MG63 (cell line): ENCODE results near the gene STXBP4. TPM values are rescaled to one million over a fixed set of nuclear protein-coding genes. Genes with fewer than 3 reads are reported as not detected.

Source experiments
- DNase-seq: peaks from one replicate; pipeline ENCODE4 v3.0.0-alpha.2; 2020
- H3K27me3 ChIP-seq: fragments of 250-450 bp; sonication (Bioruptor Pico); 2 replicates; pipeline ENCODE4 v1.5.1; 2020; ENCODE audit warnings: mild to moderate bottlenecking, moderate library complexity
- H3K36me3 ChIP-seq: fragments of 250-450 bp; sonication (Bioruptor Pico); 2 replicates; pipeline ENCODE4 v1.5.1; 2020; ENCODE audit warnings: mild to moderate bottlenecking, moderate library complexity
- H3K4me3 ChIP-seq: fragments of 250-450 bp; sonication (Bioruptor Pico); 2 replicates; pipeline ENCODE4 v1.5.1; 2020; ENCODE audit warnings: mild to moderate bottlenecking, moderate library complexity
- H3K9me3 ChIP-seq: fragments of 250-450 bp; sonication (Bioruptor Pico); 2 replicates; pipeline ENCODE4 v1.5.1; 2020; ENCODE audit warnings: mild to moderate bottlenecking, moderate library complexity
- total RNA-seq: library from RNA; depleted of rRNA; stranded (reverse); fragments of >200 nt; shearing (Covaris generic); gene quantifications from 2 replicates; pipeline ENCODE4 v1.2.3, GENCODE V29; 2014; ENCODE audit warnings: low replicate concordance; rRNA removed

Gene STXBP4, protein sequence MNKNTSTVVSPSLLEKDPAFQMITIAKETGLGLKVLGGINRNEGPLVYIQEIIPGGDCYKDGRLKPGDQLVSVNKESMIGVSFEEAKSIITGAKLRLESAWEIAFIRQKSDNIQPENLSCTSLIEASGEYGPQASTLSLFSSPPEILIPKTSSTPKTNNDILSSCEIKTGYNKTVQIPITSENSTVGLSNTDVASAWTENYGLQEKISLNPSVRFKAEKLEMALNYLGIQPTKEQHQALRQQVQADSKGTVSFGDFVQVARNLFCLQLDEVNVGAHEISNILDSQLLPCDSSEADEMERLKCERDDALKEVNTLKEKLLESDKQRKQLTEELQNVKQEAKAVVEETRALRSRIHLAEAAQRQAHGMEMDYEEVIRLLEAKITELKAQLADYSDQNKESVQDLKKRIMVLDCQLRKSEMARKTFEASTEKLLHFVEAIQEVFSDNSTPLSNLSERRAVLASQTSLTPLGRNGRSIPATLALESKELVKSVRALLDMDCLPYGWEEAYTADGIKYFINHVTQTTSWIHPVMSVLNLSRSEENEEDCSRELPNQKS
- 12.7 and 28.1 TPM in 2 replicates for total RNA-seq

DNA sequence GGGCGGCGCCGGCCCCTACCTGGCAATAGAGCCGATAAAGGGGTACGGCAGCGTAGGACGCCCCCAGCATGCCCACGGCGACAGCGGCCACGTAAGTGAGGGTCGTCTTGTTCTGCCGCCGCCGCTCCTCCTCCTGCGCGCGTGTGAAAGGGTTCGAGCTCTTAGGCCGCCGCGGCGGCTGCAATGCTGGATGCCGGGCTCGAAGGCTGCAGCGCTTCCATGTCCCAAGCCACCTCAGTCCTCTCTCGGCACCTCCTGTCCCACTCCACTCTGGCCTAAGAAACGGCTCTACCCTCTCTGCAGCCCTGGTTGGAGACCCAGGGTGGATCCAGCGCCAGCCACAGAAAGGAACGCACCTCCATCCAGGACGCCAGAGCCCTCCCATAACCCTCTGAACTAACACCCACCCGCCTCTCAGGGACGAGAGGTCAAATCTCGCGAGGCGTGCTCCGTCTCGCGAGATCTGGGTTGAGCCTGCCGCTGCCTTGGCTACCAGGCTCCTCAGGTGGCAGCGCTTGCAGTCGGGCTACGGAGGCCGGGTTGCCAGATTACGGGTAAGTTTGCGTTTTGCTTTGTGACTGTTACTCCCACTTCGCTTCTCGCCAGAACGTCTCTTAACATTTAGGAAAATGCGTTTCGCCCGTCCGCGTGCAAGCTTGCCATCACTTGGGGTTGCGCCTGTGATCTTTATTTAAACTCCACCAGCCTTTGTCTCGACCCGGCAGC is at the start of gene STXBP4, which contains the start of gene COX11:
STXBP4 (plus strand) TSS at position 504 of the 726 bp plus-strand sequence. CDS start 17,455 bp downstream, outside the sequence.
COX11 (minus strand) TSS at position 393 of the 726 bp plus-strand sequence; CDS start at position 385, 8 bp downstream.
- Histone ChIP-seq H3K4me3 (peak within 1 kb of the TSS; percentile 85), H3K9me3 (no peaks in the 10 kb centered on the region), H3K36me3 (peaks cover 29% of the 10 kb centered on the region), H3K27me3 (no peaks in the 10 kb centered on the region)
- DNase-seq: peak; percentile 96

DNA sequence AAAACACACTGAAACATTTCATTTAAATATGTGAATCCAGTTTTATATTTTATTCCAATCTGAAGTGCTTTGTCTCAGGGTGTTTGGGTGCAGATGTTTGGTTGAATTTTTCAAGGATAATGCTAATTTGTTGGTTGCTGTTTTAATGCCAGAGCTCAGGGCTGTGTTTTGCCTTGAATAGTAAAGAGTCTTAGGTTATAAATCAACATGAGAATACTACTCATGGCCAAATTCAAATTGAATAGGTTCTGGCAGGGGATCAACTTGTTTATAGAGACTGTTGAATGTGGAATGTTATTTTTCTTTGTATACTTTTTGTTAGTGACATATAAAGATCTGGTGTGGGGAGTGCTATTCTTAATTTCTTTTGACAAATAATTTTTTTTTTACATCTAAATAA is 49.1 kb upstream of the STXBP4 start:
- peaks cover 51% of the 10 kb centered on the region for H3K36me3 ChIP-seq
- DNase-seq: no peak
- no peaks in the 10 kb centered on the region for H3K27me3 ChIP-seq
- H3K9me3 ChIP-seq: peaks cover 7% of the 10 kb centered on the region; the same call in 1 of the 2 replicates
- H3K4me3 ChIP-seq: no peak overlapping the region

DNA sequence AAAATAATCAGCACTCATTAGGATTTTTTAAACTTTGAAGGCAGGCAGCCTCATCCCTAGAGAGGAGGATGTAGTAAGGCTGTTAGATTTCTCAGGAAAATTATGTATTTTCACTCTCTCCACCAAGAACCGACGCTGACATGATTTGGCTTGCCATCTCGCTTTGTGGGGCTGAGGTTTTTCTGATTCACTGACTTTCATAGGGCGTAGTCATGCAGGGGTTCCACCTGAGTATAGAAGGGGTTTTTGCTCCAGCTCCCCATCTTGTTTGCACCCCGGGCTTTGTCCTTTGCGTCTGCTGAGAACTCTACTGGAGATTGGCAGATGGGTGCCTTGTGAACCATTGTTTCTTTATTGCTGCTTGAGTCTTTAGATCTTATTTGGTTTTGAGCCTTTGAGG is 47.7 kb upstream of the STXBP4 start:
- Histone ChIP-seq H3K36me3 (peaks cover 38% of the 10 kb centered on the region), H3K4me3 (no peak overlapping the region), H3K27me3 (no peaks in the 10 kb centered on the region), H3K9me3 (peaks cover 4% of the 10 kb centered on the region; the same call in 1 of the 2 replicates)
- DNase-seq: no peak

DNA sequence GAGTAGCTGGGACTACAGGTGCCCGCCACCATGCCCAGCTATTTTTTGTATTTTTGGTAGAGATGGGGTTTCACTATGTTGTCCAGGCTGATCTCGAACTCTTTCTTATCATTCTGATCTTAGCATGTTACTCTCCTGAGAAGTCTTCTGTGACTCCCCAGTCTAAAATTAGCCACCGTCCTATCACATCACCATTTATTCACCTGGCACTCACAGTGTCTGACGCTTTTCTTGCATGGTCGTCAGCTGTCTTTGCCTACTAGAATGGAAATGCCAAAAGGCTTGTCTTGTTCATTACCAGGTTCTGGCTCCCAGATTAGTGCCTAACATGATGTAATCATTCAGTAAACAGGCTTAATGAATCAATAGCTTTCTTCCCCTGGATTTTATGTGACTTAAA is 44.2 kb upstream of the STXBP4 start:
- no peak overlapping the region for H3K4me3 ChIP-seq
- no peak for DNase-seq
- no peaks in the 10 kb centered on the region for H3K27me3 ChIP-seq
- peaks cover 26% of the 10 kb centered on the region for H3K36me3 ChIP-seq
- H3K9me3 ChIP-seq: no peaks in the 10 kb centered on the region

DNA sequence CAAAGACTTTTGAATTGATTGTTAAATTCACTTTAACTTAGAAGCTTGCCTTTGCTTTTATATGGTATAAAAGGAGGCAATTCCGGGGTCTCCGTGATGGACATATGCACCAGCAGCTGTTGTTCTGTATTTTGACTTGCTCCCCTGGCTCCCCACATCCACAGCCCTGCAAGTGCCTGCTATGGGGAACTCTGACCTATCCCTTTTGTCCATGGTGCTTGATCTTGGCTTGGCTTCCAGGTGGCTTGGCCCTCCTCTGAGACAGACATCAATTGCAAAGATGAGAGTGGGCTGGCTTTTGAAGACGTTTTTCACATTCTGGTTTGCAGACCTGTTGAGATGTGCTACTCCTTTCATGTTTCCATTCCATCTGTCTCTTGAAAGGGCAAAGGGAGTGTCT is 41.0 kb upstream of the STXBP4 start:
- H3K36me3 ChIP-seq: peaks cover 39% of the 10 kb centered on the region
- no peaks in the 10 kb centered on the region for H3K9me3 ChIP-seq
- no peak overlapping the region for H3K4me3 ChIP-seq
- DNase-seq: no peak
- no peaks in the 10 kb centered on the region for H3K27me3 ChIP-seq

DNA sequence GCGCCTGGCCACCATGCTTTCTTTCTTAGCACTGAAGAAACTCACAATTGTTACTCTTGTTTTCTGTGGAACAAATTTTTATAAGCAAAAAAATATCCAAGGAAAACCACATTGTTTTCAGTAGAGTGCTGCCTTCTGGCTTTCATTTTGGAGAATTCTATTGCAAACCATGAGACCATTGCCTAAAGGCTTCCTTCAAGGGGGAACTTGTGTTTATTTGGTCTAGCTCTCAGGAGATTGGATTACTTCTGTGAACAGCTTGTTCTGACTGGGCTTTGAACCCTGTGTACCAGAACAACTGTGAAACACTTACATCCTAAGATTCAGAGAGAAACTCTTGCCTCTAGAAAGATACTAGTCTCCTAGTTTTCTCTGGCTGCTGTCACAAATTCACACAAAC is 35.9 kb upstream of the STXBP4 start:
- Histone ChIP-seq H3K36me3 (peaks cover 64% of the 10 kb centered on the region), H3K9me3 (no peaks in the 10 kb centered on the region), H3K27me3 (no peaks in the 10 kb centered on the region), H3K4me3 (no peak overlapping the region)
- no peak for DNase-seq

DNA sequence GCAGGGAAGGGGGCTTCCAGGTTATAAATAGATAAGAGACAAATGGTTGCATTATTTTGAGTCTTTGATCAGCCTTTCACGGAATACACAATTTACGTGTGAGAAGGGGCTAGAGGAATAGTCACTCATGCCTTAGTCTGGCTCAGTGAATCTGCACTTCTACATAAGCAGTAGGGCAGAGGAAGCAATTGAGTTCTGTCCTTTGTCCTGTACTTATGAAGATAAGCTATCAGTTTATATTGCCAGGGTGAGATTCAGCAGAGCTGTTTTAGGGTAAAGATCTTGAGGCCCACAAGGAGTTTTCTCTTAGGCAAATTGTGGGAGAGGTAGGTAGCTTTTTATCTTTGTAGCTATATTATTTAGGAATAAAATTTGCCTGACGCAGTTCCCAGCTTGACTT is 34.6 kb upstream of the STXBP4 start:
- no peaks in the 10 kb centered on the region for H3K9me3 ChIP-seq
- H3K27me3 ChIP-seq: no peaks in the 10 kb centered on the region
- DNase-seq: no peak
- H3K4me3 ChIP-seq: no peak overlapping the region
- H3K36me3 ChIP-seq: peaks cover 62% of the 10 kb centered on the region

DNA sequence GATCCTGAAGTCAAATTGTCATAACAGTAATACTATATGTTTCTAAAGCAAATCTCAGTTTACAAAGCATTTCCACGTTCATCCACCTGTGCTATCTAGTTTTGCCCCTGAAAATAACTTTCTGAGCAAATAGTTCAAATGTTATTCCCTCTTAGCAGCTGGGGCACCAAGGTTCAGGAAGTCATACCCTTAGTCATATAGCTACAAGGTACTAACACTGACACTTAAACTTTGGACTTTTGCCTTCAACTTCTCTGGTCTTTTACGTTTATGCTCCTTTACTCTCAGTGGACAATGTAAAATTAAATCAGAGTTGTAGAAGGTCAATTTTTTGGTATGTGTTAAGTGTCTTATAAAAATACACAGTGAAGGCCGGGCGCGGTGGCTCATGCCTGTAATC is 33.1 kb upstream of the STXBP4 start:
- DNase-seq: no peak

DNA sequence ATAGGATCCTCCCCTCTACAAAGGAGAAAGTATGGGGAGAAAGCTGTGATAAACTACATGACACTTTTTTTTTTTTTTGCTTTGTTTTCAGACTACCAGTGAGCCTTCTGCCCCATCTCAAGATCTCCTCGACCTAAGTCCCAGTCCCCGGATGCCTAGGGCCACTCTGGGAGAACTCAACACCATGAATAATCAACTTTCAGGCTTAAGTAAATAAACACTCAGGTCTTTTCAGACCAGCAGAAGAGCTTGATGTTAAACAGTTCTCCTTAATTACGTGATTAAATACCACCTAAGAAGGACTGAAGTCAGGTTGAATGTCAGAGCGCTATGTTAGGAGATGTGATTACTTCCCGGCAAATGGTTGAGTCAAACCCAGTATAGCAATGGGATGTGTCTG is 31.5 kb upstream of the STXBP4 start:
- Histone ChIP-seq H3K36me3 (peaks cover 49% of the 10 kb centered on the region), H3K27me3 (no peaks in the 10 kb centered on the region)
- DNase-seq: no peak

More for the DNA sequence above, 33.1 kb upstream of the STXBP4 start:
- Histone ChIP-seq H3K27me3 (no peaks in the 10 kb centered on the region), H3K4me3 (no peak overlapping the region), H3K9me3 (no peaks in the 10 kb centered on the region), H3K36me3 (peaks cover 49% of the 10 kb centered on the region)

DNA sequence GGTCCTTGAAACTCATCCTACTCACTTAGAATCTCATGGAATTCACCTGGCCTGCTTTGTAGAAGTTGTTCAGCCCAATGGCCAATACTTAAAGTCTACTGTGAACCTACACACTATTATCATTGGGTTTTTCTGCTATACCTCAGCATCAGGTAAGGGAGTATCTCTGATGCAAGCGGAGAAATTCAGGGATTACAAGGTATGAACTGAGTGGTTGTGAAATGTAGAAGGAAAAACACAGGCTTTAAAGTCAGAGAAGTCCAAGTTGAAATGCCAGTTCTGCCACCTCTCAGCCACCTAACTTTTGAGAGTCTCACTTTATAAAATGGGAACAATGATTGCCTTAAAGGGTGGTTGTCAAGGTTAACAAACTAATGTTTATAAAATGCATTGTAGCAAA is 31.1 kb upstream of the STXBP4 start:
- no peaks in the 10 kb centered on the region for H3K27me3 ChIP-seq
- H3K9me3 ChIP-seq: no peaks in the 10 kb centered on the region
- peaks cover 49% of the 10 kb centered on the region for H3K36me3 ChIP-seq
- no peak overlapping the region for H3K4me3 ChIP-seq
- DNase-seq: no peak

More for the DNA sequence above, 31.5 kb upstream of the STXBP4 start:
- H3K4me3 ChIP-seq: no peak overlapping the region
- H3K9me3 ChIP-seq: no peaks in the 10 kb centered on the region

DNA sequence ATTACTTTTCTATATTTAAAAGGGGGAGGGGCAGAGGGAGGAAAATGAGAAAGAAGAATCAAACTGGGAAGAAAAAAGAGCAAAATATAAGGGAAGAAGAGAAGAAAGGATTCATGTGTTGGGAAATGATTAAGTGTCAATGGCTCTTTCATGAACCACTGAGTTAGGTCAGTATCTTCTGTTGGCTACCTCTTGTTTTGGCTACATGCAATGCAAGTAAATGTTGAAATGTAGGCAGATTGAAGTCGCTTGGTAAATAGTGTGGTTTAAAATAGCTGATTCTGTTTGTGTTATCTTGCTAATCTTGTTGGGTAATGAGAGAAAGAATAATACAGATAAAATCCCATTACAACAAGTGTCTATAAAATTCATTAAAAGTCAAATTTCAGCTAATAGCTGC is 27.3 kb upstream of the STXBP4 start:
- no peaks in the 10 kb centered on the region for H3K27me3 ChIP-seq
- DNase-seq: no peak
- H3K9me3 ChIP-seq: no peaks in the 10 kb centered on the region
- peaks cover 26% of the 10 kb centered on the region for H3K36me3 ChIP-seq
- H3K4me3 ChIP-seq: no peak overlapping the region

DNA sequence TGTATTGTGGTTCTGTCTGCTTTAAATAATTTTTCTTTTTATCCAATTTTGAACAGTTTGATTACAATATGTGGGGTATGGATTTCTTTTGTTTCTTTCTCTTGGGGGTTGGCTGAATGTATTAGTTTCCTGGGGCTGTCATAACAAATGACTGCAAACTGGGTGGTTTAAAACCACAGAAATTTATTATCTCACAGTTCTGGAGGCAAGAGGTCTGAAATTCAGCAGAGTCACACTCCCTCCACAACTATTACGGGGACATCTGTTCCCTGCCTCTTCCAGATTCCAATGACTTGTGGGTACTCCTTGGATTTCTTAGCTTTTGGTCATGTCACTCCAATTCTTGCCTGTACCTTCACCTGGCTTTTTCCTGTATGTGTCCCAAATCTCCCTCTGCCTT is 23.8 kb upstream of the STXBP4 start:
- Histone ChIP-seq H3K27me3 (no peaks in the 10 kb centered on the region), H3K9me3 (no peaks in the 10 kb centered on the region), H3K36me3 (peaks cover 23% of the 10 kb centered on the region), H3K4me3 (no peak overlapping the region)
- no peak for DNase-seq

DNA sequence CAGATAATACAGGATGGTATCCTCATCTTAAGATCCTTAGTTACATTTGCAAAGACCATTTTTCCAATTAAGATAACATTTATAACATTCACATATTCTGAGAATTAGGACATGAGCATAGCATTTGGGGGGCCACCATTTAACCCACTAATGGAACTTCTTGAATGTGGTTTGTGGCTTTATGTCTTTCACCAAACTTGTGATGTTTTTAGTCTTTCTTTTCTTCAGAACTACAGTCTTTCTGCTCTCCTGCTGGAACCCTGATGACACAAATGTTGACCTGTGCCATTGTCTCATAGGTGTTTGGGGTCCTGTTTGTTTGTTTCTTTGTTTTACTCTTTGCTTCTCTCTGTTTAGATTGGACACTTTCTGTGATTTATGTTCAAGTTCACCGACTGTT is 23.3 kb upstream of the STXBP4 start:
- DNase-seq: no peak
- H3K9me3 ChIP-seq: no peaks in the 10 kb centered on the region
- H3K36me3 ChIP-seq: peaks cover 23% of the 10 kb centered on the region
- no peaks in the 10 kb centered on the region for H3K27me3 ChIP-seq
- H3K4me3 ChIP-seq: no peak overlapping the region

DNA sequence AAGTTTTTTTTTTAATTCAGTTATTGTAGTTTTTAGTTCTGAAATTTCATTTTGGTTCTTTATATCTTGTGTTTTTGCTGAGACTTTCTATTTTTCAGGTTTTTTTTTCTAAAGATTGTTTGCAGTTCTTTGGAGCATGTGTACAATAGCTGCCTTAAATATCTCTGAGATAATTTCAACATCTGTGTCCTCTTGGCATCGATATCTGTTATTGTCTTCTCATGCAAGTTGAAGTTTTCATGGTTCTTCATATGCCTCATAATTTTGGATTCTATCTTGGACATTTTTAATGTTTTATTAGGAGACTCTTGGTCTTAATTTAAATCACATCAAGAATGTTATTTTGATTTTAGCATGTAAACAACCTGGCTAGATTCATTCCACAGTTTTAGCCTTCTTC is 22.9 kb upstream of the STXBP4 start:
- Histone ChIP-seq H3K27me3 (no peaks in the 10 kb centered on the region), H3K4me3 (no peak overlapping the region), H3K36me3 (peaks cover 27% of the 10 kb centered on the region), H3K9me3 (no peaks in the 10 kb centered on the region)
- DNase-seq: no peak

DNA sequence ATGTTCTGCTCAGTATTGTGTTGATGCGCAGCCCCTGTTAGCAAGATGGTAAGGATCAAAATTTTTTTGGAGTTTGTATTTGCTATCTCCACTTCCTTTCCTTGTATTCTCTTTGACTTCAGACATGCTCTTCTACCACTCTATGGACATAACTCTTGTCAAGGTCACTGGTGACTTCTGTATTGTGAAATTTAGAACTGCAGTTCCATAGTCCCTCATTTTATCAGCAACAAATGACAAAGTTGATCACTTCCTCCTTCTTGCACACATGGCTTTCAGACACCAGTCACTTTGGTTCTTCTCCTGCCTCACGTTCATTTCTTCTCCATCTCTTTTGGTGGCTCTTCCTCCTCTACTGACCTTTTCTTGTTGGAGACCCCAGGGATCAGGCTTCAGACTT is 21.2 kb upstream of the STXBP4 start:
- Histone ChIP-seq H3K36me3 (peaks cover 32% of the 10 kb centered on the region), H3K4me3 (no peak overlapping the region), H3K27me3 (no peaks in the 10 kb centered on the region), H3K9me3 (no peaks in the 10 kb centered on the region)
- no peak for DNase-seq

DNA sequence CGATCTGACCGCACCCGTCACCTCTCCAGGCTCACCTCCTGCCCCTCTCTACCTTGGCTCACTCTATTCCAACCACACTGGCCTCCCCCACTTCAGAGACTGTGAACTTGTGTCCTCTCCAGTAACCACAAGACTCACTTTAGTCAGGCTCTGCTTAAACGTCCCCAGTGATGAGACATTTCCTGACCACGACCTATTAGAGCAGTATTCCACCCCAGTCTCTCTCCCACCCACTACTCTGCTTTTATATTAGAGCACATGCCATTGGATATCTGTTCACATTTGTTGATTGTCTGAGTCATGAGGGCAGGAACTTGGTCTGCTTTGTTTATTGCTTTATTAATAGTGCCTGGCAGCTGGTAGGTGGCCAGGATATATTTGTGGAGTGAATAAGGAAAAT is 20.2 kb upstream of the STXBP4 start:
- H3K9me3 ChIP-seq: no peaks in the 10 kb centered on the region
- peaks cover 32% of the 10 kb centered on the region for H3K36me3 ChIP-seq
- H3K27me3 ChIP-seq: no peaks in the 10 kb centered on the region
- DNase-seq: peak; percentile 59
- H3K4me3 ChIP-seq: no peak overlapping the region

DNA sequence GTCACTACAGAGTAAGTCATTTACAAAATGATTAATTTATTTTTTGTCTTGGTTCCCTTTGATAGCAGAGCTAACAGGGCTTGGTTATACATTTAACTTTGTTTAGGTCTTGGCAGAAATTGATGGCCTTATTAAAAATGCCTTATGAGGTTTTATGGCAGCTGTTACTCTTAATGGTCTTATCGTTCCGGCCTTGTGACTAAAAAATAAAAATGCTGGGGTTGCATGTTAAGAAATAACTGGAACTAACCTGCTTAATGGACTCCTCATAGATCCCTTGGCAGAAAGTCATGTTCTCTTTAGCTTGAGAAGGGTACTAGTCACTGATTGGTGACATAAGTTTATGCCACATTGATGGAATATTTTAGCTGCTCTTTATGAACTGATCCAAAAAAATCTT is 18.4 kb upstream of the STXBP4 start:
- Histone ChIP-seq H3K36me3 (peaks cover 41% of the 10 kb centered on the region), H3K27me3 (no peaks in the 10 kb centered on the region), H3K4me3 (no peak overlapping the region), H3K9me3 (no peaks in the 10 kb centered on the region)
- DNase-seq: no peak
